Fibroblast of peridontal ligament (primary cell): ENCODE data around the gene GMEB2.
A peak's percentile ranks its signal among the peaks of the same experiment; 100 is the strongest.

Source experiments
- DNase-seq: peaks from one replicate; pipeline ENCODE4 v3.0.0-alpha.2; 2010; ENCODE audit errors: extremely low read depth

The GMEB2 gene

DNA sequence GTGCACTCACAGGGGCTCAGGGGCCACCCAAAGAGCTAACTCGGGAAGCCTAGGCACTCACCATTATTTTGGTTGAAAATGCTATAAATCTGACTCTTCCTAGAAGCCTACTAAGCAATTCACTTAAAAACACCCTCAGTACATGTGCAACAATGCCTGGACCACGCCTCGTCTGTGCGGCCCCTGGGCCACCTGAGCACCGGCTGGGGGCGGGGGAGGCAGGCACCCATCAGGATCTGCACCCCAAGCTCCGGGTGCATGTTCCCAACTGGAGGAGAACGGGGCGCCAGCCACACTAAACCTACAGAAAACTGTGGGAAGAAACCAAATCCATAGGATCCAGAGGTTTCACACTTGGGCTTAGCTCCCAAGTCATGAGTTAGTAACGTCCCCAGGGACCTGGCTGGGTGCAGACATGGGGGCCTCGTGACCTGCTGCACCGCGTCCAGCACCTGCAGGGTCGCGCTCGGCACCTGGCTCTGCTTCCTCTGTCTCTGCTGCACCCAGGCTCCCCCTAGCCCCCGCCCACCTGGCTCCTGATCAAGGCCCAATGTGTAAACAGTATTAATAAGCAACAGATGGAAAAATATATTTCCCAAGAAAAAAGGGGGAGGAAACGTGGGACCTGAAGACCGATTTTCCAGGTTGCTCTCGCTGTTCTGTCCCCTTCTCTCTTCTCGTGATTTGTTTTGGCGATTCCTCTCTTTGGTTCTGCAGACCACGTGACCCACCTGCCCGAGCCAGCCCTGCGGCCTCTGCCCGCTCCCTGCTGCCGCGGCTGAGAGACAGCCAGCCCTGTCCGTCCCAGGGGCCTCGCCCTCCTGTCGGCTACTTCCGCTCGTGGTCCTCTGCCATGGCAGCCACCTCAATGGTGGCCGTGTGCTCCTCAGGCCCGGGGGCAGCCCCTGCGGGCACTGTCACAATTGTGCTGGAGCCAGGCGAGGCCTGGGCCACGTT is 37.4 kb downstream of the GMEB2 start:
- no peak for DNase-seq

GRCh38 chr20:63588641-63589041 is 38.3 kb downstream of the GMEB2 start:
- no peak for DNase-seq

- DNase-seq: no peak
Measured at GRCh38 chr20:63587776-63588591, 38.9 kb downstream of the GMEB2 start.

DNA sequence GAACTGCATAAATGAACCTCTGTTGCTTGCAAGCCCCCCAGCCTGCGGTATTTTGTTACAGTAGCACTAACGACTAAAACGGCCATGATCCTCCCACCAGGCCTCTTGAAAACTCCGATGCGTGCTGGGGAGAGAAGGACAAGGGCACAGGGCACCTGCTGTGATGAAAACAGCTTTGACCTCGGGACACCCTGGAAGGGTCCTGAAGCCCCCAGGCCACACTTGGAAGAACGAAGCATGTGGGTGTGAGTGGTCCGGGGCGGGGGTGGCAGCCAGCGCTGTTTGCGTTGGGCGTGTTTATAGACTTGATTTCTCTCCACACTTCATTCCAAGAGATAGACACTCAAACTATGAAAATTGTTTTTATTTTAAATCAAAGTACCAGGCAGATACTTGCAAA is 39.6 kb downstream of the GMEB2 start:
- no peak for DNase-seq

GRCh38 chr20:63586797-63587196 is 40.1 kb downstream of the GMEB2 start:
- no peak for DNase-seq

DNA sequence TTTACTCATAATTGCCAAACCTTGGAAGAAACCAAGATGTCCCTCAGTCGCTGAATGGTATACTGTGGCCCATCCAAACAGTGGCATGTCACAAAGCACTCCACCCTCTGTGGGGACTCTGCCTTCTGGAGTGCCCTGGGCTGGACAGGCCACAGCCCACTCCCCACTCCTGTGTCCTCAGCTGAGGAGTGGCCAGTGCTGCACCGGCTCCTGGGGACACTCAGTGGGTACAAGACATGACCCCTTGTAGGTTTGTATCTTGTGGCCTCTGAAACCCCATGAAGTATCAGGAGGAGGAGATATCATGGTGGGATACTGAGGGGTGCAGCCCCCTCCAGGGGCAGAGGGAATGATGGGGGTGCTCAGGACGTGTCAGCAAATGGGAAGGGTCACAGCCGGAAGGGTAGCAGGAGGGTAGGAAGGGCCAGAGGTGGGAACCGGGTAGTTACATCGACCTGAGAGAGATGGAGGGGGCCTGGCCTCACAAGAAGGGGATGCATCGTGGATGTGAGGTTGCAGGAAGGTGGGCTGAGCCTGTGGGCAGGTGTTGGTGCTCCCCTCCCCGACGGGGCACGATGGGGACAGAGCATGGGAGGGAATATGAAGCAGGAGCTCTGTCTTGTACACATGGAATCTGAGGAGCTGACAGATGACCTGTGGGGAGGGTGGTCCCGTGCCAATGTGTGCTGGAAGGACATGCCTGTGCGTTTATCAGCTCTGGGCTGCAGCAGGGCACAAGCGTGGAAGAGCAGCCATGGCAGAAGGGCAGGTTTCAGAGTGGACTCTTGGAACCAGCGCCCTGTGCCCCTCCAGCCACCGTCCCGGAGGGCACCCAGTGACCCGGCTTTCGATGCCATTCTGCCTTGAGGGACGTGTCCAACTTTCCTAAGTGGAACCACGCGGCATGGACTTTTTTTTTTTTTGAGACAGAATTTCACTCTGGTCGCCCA is 41.0 kb downstream of the GMEB2 start:
- no peak for DNase-seq

- no peak for DNase-seq
Measured at GRCh38 chr20:63582382-63583063, 44.4 kb downstream of the GMEB2 start.

GRCh38 chr20:63580796-63581461 is 46.0 kb downstream of the GMEB2 start:
- DNase-seq: peak; percentile 38

DNA sequence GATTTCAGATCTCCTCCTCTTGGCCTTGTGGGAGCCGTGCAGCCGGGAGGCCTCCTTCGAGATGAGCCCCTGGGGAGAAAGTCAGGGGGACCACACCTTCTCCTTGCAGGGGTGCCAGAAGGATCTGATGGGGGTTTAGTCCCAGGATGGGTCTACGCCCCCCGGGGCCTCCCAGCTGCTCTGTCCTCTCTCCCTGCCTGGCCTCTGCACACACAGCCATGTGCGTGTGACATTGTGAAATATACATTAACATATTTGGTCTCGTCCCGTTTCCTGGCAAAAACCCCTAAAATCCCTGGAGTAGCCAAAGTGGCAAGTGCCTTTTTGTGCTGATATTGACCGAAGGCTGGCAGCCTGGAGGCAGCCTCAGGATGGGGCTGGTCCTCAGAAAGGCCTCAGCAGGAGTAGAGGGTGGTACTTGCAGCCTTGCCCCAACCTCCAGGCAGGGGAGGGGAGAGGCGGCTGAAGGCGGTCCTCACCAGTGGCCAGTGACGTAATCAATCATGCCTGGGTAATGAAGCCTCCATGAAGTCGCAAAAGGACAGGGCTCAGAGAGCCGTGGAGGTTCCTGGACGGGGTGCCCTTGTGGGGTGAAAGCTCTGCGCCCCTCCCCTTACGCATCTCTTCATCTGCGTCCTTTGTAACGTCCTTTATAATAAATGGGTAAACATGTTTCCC is 47.7 kb downstream of the GMEB2 start:
- no peak for DNase-seq

GRCh38 chr20:63578224-63579016 is 48.5 kb downstream of the GMEB2 start:
- no peak for DNase-seq

- no peak for DNase-seq
Measured at GRCh38 chr20:63577317-63577894, 49.5 kb downstream of the GMEB2 start.

DNA sequence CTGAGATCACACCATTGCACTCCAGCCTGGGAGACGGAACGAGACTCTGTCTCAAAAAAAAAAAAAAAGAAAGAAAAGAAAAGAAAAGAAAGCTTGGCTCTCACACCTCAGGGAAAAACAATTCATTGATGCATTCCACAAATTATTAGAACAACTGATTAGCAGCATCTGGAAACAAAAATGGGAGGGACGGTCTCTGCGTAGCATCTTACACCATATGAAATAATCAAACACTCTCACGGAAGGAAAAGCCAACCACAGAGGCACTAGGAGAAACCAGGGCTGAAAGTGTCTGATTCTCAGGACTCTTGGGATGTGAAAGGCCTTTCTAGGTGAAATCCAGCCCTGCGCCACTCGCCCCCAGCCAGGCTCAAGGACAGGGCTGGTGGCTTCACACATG is 50.6 kb downstream of the GMEB2 start:
- no peak for DNase-seq

DNA sequence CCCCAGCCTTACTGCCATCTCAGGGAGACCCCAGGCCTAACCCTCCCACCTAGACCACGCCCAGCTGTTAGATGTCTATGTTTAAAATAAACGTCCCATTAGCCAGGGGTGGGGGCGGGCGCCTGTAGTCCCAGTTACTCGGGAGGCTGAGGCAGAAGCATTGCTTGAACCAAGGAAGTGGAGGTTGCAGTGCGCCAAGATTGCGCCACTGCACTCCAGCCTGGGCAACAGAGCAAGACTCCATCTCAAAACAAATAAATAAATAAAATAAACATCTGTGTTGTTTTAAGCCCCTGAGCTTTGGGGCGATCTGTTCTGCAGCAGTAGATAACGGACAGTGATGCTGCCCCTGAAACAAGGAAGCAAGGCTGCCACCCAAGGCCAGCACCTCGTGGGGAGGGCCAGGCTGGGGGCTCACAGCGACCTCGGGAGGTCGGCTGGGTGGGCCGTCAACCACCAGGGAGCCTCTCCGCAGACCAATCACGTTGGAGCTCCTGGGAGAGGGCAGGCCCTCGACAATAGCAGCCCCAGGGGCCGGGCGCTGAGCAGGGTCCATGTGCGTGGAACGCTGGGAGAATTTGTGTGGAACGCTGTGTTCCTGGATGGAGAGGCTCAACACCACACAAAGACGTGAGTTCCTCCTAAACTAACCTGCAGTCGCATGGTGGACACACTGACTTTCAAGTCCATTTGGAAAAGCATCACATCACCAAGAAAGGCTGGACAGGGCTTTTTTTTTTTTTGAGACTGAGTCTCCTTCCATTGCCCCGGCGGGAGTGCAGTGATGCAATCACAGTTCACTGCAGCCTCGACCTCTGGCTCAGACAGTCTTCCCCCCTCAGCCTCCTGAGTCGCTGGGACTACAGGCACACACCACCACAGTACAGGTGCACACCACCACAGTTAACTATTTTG is 51.8 kb downstream of the GMEB2 start:
- DNase-seq: peak; percentile 41

- peak; percentile 44 for DNase-seq
Measured at GRCh38 chr20:63574156-63574828, 52.6 kb downstream of the GMEB2 start, which contains the start of gene HELZ2. Gene HELZ2, minus strand, starts transcription at chr20:63574239. Its CDS starts 1,854 bp downstream, at chr20:63572385.

- DNase-seq: no peak
Measured at GRCh38 chr20:63573647-63574131, 53.2 kb downstream of the GMEB2 start.

- DNase-seq: no peak
Measured at GRCh38 chr20:63572788-63573646, 53.9 kb downstream of the GMEB2 start.
